Measurements from ENCODE around the gene FNBP1L.
A peak's percentile ranks its signal among the peaks of the same experiment; 100 is the strongest.

FNBP1L gene

DNA sequence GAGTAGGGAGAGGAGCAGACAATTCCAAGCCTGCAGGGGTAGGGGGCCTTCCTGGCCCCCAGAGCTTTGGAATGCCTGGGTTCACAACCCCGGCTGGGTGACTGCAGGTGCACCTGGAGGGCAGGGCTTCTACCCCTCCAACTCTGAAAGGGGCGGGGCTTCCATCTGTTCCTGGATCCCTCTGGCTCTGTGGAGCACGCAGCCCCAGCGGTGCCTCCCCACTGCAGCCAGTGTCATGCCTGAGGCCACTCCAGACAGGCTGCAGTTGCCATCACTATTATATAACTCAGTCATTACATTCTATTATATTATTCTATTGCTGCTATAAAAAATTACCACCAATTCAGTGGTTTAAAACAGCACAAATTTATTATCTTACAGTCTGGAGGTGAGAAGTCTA, 12.5 kb upstream of the FNBP1L start:
- TF ChIP-seq, protein P1, sequence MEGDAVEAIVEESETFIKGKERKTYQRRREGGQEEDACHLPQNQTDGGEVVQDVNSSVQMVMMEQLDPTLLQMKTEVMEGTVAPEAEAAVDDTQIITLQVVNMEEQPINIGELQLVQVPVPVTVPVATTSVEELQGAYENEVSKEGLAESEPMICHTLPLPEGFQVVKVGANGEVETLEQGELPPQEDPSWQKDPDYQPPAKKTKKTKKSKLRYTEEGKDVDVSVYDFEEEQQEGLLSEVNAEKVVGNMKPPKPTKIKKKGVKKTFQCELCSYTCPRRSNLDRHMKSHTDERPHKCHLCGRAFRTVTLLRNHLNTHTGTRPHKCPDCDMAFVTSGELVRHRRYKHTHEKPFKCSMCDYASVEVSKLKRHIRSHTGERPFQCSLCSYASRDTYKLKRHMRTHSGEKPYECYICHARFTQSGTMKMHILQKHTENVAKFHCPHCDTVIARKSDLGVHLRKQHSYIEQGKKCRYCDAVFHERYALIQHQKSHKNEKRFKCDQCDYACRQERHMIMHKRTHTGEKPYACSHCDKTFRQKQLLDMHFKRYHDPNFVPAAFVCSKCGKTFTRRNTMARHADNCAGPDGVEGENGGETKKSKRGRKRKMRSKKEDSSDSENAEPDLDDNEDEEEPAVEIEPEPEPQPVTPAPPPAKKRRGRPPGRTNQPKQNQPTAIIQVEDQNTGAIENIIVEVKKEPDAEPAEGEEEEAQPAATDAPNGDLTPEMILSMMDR (conservative IDR thresholded peaks at IDR 0.05; ENCODE audit: low read depth, low read length), result no peak
- no peak overlapping the region for H3K4me3 ChIP-seq (ENCODE audit: low read depth, low read length)
- no peak for DNase-seq (ENCODE audit: low read depth)

DNA sequence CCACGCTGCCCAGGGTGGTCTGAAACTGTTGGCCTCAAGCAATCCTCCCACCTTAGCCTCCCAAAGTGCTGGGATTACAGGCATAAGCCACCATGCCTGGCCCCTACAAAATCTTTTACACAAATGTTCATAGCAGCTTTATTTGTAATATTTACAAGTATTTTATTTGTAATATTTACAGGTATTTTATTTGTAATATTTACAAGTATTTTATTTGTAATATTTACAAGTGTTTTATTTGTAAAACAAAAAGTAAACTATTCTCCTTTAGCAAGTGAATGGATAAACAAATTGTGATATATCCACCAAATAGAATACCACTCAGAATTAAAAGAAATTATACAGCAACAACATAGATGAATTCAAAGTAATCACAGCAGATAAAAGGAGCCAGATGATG, 11.4 kb upstream of the FNBP1L start:
- no peak for DNase-seq (ENCODE audit: low read depth)
- H3K4me3 ChIP-seq (ENCODE audit: low read depth, low read length), result no peak overlapping the region
- TF ChIP-seq, protein P1 (conservative IDR thresholded peaks at IDR 0.05; ENCODE audit: low read depth, low read length), result no peak

DNA sequence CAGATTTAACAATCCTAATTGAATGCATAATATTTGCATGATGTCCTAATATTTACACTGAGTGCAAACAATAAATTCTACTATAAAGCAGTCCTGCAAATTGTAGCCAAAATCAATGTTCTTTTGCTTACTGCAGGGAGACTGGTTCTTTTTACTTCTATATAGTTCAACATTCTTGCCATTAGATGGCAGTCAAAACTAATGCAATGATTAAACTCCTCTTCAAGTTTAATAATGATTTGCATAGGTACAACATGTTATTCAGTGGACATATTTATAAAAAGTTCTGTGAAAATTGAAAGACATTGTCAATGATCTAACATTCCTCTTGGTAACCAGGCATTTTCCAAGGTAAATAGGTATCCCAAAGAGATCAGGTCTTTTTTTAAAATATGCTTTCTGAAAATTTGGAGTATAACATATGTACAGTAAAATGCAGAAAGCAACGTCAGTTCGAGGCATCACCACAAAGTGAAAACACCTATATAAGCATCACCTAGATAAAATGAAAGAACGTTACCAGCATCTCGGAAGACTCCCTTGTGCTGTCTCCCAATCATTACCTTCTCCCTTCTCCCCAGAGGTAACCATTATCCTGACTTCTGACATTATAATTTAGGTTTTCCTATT, 9.8 kb upstream of the FNBP1L start:
- peak; percentile 77 for DNase-seq (ENCODE audit: low read depth)
- TF ChIP-seq, protein P1 (conservative IDR thresholded peaks at IDR 0.05; ENCODE audit: low read depth, low read length), result peak; percentile 52
- H3K4me3 ChIP-seq (ENCODE audit: low read depth, low read length), result no peak overlapping the region

DNA sequence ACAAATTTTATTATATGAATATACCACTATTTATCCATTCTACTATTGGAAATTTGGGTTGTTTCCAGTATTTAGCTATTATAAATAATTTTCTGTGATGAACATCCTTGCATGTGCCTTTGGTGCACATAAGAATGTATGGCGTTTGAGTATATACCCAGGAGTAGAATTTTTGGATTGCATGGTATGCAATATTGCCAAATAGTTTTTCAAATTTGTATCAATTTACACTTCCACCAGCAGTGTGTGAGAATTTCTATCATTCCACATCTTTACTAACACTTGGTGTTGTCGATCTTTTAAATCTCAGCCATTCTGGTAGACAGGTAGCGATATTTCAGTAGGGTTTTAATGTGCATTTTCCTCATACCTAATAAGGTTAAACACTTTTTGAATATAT, 9.2 kb upstream of the FNBP1L start:
- no peak for DNase-seq (ENCODE audit: low read depth)
- no peak overlapping the region for H3K4me3 ChIP-seq (ENCODE audit: low read depth, low read length)
- TF ChIP-seq, protein P1 (conservative IDR thresholded peaks at IDR 0.05; ENCODE audit: low read depth, low read length), result no peak

DNA sequence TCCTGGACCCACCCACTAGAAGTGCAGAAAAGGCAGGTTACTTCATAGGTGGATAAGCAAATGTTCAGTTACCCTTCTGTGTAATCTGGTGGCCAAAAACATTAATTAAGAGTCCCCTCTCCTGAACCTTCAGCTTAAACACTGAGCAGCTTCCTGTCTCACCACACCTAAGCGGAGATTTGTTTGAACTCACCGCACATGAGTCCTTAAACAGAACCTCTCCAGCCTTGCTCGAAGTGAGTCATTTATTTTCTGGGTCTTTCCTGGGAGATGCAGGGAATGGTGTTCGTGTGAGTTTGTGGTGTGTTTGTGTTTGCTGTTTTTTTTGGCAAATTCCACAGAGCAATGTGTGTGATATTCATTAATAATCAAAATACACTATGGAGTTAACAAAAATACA, 7.6 kb upstream of the FNBP1L start:
- H3K4me3 ChIP-seq (ENCODE audit: low read depth, low read length), result no peak overlapping the region
- TF ChIP-seq, protein P1 (conservative IDR thresholded peaks at IDR 0.05; ENCODE audit: low read depth, low read length), result no peak
- DNase-seq (ENCODE audit: low read depth), result no peak

DNA sequence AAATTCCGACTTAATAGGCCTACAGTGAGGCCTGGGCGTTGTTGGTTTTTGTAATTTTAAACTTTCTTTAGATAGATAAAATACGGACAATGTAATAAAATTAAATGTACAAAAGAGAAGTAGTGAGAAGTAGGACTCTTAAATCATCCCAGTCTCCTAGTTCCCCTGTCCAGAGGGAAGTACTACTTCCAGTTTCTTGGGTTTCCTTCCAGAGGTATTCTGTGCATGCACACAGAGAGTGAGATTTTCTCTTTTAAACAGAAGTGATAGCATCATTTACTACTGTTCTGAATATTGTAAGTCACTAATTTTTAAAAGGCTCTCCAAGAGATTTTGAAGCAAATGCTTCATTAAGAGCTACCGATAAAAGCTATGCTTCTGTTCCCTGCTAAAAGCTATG, 7.2 kb upstream of the FNBP1L start:
- no peak for DNase-seq (ENCODE audit: low read depth)
- TF ChIP-seq, protein P1 (conservative IDR thresholded peaks at IDR 0.05; ENCODE audit: low read depth, low read length), result no peak
- no peak overlapping the region for H3K4me3 ChIP-seq (ENCODE audit: low read depth, low read length)

DNA sequence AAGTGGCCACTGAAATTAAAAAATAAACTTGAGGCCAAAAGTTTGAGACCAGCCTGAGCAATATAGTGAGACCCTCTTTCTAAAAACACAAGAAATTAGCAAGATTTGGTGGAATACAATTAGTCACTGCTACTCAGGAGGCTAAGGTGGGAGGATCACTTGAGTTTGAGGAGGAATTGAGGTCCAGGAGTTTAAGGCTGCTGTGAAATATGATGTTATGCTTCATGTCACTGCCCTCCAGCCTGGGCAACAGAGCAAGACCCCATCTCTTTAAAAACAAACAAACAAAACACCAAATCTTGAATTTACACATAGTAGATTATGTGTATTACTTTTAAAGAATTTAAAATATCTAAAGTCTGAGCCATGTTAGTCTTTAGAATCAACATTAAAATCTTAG, 6.3 kb upstream of the FNBP1L start:
- no peak for DNase-seq (ENCODE audit: low read depth)
- H3K4me3 ChIP-seq (ENCODE audit: low read depth, low read length), result no peak overlapping the region
- TF ChIP-seq, protein P1 (conservative IDR thresholded peaks at IDR 0.05; ENCODE audit: low read depth, low read length), result no peak

Measured in choroid plexus epithelial cell (primary cell).